HG03354 (cell line): ENCODE measurements around the gene KAT5.
"Not testable (repeated sequence)": the region's sequence is repeated elsewhere in the genome, so short reads cannot be mapped to it uniquely, and the experiment has no call there.

Experiments
- ATAC-seq: cut with Tn5 transposase; IDR thresholded peaks from one replicate; pipeline ENCODE4 v1.9.1; 2021; ENCODE audit warnings: mild to moderate bottlenecking; ENCODE audit not compliant: unreplicated experiment, poor library complexity, severe bottlenecking

The KAT5 gene

GRCh38 chr11:65707002-65707401, 5.0 kb upstream of the KAT5 start:
- not testable (repeated sequence) for ATAC-seq

- ATAC-seq: no peak
Measured at GRCh38 chr11:65708451-65708850, 3.6 kb upstream of the KAT5 start.

GRCh38 chr11:65709661-65710060, 2.4 kb upstream of the KAT5 start:
- no peak for ATAC-seq

DNA sequence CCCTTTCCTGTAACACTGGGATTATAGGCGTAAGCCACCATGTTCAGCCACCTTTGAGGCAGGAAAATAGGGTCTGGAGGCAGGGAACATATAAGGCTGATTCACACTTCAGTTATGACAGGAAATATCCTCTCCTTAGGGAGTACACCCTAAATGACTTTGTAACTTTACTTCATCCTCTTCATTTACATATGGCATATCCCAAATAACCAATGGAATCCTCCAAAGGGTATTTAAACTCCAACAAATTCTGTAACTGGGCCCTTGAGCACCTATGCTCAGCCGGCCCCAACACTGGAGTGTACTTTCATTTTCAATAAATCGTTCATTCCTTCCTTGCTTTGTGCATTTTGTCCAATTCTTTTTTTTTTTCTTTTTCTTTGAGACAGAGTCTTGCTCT, 1.6 kb upstream of the KAT5 start:
- ATAC-seq: no peak

- ATAC-seq: no peak
Measured at GRCh38 chr11:65712633-65713076, 603 bp downstream of the KAT5 start.

GRCh38 chr11:65713212-65713969, 1.3 kb downstream of the KAT5 start:
- ATAC-seq: no peak

GRCh38 chr11:65714433-65714832, 2.4 kb downstream of the KAT5 start:
- ATAC-seq: no peak

GRCh38 chr11:65716302-65716701, 4.2 kb downstream of the KAT5 start:
- no peak for ATAC-seq

- ATAC-seq: no peak
Measured at GRCh38 chr11:65716774-65717405, 4.8 kb downstream of the KAT5 start.

DNA sequence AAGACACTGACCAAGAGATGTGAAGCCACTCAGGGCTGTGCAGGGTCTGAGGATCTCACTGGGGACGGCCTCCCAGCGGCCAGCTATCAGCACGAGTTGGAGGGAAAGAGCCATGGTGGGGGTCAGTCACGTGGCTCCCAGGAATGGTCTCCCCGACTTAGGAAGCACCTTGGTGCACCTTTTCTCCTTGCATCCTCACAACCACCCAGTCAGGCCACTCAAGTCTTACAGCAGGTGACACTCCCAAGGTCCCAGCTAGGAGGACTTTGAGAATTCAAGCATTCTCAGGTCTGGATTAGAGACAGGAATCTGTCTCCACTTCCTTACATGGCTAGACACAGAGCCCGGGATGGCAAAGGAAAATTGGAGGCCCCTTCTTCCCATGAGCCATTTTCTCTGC, 5.9 kb downstream of the KAT5 start:
- ATAC-seq: no peak

- no peak for ATAC-seq
Measured at GRCh38 chr11:65718531-65718930, 6.5 kb downstream of the KAT5 start.

GRCh38 chr11:65718964-65719492, 7.0 kb downstream of the KAT5 start:
- no peak for ATAC-seq

DNA sequence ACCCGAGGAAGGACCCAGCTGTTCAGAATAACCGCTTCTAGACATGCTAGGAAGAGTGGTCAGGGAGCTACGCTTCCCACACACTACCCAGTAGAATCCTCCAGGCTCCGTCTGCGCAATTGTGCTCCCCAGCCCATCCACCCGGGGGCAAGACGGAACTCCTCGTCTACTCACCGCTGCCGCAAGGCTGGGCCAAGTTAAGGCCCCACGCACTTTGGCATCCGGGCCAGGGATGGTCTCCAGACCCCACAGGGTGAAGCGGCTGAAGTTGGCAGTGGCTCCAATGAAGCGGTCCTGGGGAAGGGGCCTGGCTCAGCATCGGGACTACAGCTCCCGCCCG, 7.8 kb downstream of the KAT5 start:
- ATAC-seq: peak; percentile 15

DNA sequence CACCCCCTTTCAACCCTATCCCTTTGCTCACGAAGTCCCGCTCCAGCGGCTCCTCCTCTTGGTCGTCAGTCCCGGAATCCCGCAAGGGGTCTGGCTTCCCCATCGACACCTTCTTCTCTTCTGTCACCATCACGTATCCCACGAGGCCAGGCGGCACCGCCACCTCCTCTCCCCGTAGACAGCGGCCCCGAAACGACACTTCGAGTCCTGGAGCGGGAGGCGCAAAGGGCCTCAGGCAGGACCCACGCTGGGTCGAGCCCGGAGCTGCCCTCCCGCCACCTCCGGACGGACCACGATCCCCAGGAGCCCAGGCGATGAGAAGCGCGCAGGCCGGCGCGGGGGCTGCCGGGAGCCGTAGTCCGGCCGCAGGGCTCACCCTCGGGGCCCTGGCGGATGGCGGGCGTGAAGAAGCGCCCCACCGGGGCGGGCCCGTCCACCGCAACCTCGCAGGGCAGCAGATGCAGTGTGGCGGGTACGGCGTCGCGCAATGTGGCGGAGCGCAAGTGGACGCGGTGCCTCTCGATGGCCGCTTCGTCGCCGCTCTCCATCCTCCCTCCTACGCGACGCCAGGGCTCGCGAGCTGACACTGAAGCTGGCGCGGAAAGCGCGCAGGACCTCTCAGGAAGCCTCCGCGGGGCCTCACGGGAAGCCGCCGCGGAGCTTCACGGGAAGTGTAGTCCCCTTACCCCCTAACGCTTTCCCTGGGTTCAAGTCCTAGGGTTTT, 8.3 kb downstream of the KAT5 start, which contains the start of gene RNASEH2C:
Gene RNASEH2C (minus strand): TSS at position 588 of the 724 bp plus-strand sequence. CDS start 40 bp downstream, at position 548.
- ATAC-seq: peak; percentile 77

GRCh38 chr11:65722261-65722660, 10.2 kb downstream of the KAT5 start:
- no peak for ATAC-seq

- no peak for ATAC-seq
Measured at GRCh38 chr11:65726660-65727059, 14.6 kb downstream of the KAT5 start.

DNA sequence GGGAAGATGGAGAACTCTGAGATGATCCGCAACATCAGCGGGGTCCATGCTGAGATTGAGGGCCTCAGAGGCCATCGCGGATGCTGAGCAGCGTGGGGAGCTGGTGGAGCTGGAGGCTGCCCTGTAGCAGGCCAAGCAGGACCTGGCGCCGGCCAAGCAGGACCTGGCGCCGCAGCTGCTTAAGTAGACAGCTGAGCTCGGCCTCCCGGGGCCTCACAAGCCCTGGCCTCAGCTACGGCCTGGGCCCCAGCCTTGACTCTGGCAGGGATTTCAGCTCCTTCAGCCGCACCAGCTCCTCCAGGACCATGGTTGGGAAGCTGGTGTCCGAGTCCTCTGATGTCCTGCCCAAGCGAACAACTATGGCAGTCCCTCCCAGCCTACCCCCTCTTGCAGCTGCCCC, 15.8 kb downstream of the KAT5 start:
- no peak for ATAC-seq

DNA sequence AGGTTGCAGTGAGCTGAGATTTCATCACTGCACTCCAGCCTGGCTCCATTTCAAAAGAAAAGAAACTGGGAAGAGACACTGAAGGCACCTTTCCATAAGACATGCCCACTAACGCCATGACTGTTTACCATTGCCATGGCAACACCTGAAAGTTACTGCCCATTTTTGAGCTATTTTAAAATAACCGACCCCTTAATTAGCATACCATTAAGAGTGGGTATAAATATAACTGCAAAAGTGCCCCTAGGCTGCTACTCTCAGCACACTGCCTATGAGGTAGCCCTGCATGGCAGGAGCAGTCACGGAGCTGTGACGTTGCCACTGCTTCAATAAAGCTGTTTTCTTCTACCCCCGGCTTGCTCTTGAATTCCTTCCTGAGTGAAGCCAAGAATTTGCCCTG, 18.4 kb downstream of the KAT5 start:
- ATAC-seq: no peak

DNA sequence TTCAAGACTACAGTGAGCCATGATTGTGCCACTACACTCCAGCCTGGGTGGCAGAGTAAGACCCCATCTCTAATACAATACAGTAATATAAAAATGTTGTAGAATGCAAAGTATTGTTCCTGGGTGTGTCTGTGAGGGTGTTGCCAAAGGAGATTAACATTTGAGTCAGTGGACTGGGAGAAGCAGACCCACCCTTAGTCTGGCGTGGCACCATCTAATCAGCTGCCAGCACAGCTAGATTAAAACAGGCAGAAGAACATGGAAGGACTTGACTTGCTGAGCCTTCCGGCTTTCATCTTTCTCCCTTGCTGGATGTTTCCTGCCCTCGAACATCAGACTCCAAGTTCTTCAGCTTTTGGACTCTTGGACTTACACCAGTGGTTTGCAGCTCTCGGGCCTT, 23.1 kb downstream of the KAT5 start:
- ATAC-seq: not testable (repeated sequence)

DNA sequence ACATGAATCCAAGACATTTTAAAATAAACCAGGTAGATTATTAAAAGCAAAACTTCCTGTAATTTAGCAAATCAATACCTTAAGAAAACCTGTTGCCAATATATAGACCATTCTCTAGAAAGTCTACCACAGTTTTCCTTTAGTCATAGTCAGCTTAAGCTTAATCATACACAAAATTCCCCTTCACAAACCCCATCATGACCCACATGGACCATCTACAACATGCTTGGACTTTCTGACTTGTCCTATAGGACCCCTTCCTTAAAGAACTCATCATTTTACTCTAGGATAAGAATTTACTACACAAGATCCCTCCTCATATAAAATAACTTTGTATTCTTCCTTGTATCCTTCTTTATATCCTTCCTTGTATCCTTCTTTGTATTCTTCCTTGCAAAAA, 24.8 kb downstream of the KAT5 start:
- no peak for ATAC-seq

GRCh38 chr11:65739022-65739421, 27.0 kb downstream of the KAT5 start:
- no peak for ATAC-seq
